HG03575 (cell line): ENCODE data around the gene SLC39A7.

Source experiments
- ATAC-seq: cut with Tn5 transposase; IDR thresholded peaks from one replicate; pipeline ENCODE4 v1.9.1; 2021; ENCODE audit not compliant: unreplicated experiment, insufficient number of reproducible peaks, low FRiP score; ENCODE audit errors: extremely low read depth

The SLC39A7 gene

DNA sequence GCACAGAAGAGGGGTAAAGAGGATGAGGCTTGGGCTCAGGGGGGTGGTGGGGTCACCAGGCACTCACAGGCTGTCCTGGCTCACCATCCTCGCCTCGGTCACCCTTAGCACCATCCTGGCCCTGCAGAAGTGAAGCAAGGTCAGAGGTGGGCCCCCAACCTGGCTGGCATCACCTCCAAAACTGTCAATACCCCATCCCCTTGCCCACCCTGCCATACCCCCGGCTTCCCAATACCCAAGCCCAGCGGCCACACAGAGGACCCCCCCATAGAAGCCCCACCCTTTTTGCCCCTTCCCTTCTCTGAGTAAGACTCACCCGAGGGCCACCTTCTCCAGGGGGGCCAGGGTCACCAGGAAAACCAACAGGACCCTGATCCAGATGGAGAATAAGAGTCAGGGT is 32.0 kb upstream of the SLC39A7 start:
- no peak for ATAC-seq

DNA sequence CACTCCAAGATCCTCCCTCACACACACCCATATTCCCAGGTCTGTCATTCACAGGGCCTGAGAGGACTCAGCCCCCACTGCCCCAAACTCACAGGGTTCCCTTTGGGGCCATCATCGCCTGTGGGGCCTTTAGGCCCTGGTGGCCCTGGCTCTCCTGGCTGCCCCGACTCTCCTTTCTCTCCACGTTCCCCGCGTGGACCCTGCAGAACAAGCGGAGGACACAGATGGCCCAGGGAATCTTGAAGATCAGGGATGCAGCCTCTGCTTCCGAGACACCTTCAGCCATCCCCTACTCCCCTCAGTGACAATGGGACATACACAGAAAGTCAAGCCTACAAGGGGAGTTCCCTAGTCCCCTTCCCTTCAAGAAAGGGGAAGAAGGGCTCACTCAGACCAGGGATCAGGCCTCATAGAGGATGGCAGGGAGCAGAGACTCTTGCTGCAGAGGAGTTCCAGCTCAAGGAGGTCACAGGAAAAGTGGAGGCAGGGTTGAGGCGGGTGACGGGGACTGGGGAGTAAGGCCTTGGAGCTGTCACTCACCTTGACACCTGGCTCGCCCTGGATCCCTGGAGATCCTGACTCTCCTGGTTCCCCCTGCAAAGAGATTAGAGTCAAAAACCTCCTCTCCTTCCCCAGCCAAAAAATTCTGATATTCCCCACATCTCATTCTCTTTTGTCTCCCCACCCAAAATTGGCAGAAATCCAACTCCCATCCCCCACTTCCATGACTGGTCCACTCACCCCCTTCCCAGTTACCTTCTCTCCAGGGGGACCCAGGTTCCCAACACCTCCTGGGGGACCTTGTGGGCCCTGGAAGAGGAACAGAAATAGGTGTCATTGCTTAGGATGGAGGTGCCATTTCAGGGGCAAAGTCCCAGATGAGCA is 31.1 kb upstream of the SLC39A7 start:
- no peak for ATAC-seq

DNA sequence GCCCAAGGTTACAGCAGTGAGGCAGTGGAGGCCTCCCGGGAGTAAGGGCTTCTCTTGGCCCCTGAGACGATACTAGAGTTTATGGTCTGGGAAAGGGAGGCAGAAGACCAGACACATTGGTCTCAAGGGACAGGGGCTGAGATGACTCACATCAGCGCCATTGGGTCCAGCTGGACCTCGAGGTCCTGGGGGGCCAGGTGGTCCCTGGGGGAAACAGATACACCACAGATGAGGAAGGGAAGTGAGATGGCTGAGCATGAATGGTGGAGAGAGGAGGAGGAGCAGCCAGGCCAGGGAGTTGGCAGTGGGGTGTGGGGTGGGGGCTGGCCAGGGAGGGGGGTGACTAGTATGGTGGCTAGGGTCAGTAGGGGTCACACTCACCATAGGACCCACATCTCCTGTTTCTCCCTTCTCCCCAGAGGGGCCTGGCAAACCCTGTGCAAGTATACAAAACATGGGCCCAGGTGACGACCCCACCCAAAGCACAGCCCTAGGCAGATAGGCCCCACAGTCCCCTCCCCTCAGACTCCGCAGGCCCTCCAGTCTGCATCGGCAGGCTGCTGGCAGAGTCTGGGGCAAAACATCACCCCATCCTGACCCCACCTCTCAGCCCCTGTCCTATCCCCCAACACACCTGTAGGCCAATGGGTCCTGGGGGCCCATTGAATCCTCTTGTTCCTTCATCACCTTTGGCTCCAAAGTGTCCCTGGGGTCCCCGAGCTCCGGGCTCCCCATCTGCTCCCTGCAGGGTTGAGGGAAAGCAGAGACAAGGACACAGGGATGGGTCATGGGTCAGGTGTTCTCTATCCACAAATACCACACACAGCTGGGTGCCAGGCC is 30.3 kb upstream of the SLC39A7 start:
- no peak for ATAC-seq

DNA sequence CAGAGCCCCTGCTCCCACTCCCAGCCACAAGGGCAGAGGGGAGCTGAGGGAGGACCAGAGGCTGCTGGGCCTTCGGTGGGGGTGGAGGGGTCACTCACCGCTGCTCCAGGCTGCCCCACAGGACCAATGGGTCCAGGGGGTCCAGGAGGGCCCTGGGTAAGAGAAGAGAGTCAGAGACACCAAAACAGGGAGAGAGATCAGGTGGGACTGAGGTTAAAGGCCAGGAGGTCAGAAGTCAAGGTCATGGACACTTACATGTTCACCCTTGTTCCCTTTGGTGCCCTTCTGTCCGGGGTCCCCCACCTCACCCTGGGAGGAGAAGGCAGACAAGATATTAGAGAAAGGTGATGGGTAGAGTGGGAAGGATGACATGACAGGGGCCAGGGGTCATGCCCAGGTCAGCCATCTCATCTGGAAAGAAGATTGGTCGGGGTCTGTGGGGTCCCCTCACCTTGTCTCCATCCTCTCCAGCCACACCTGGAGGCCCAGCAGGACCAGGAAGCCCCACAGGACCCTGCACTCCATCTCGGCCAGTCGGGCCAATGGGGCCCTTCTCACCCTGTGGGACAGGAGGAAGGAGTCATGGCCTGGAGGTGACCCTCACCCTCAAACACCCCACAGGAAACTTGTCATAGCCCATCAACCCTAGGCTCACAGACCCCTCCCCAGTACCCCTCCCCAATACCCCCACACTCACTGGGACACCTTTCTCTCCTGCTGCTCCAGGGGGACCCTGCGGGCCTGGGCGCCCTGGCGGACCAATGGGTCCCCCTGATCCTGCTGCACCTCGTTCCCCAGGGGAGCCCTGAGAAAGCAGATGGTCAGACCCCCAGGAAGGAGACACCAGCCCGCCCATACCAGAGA is 29.4 kb upstream of the SLC39A7 start:
- ATAC-seq, result no peak

DNA sequence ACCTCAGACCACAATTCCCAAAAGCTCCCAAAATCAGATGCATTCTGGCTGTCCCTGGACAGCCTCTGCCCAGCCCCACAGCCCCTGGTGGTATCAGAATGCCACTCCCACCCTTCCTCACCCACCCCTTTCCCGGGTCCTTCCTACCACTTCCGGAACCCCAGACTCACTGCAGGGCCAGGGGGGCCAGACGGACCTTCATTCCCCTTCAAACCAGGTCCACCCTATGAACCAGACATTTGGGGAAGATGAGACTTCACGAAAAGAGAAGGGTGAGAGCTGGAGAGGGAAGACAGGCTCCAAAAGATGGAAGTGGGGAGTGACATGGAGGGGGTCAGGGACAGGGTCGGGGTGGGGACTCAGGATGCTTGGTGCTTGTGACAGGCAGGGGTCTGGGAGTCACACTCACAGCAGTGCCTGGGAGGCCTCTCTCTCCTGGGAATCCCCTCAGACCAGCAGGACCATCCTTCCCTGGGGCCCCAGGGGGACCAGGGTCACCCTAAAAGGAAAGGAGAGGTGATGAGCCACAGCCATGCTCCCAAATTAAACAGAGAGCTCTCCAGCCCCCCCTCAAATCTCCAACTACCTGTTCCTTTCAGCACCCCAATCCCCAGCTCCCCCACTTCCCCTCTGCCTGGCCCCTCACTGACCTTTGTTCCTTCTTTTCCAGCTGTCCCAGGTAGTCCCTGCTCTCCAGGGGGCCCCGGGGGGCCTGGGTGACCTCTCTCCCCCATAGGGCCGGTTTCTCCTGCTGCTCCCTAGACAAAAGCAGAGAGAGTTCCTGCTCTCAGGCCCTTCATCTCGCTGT is 28.6 kb upstream of the SLC39A7 start:
- no peak for ATAC-seq

DNA sequence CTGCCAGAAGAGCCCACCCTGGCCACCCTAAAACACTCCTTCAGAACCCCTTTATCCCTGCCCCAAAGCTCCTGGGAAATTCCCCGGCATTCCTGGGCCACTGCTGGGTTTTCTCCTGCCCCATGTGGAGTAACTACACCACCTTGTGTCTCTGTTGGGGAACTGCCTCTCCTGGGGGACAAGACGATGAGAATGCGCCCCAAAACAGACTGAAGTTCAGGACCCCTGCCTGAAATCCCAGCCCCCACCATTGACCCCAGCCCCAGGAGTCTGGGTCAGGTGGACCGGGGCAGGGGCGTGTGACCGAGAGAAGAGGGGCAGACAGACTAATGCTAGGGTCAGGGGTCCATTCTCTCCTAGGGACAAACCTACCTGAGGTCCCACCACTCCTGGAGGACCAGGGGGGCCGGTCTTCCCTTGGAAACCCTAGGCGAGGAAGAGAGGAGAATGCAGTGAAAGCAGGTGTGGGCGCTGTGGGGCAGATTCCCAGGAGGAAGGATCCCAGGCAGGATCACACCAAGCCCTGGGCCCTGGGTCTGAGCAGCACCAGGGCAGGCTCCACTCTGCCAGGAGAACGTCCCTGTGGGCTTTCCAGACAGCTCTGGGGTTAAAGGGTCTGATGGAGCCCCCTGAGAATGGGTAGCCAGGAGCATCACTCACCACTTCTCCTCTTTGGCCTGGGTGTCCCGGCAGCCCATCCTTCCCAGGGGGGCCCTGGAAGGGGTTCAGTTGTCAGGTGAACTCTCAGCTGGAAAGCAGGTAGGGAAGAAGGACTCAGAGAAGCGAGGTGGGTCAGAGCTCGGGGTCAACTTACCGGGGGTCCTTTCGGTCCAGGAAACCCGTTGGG is 27.8 kb upstream of the SLC39A7 start:
- ATAC-seq, result no peak

DNA sequence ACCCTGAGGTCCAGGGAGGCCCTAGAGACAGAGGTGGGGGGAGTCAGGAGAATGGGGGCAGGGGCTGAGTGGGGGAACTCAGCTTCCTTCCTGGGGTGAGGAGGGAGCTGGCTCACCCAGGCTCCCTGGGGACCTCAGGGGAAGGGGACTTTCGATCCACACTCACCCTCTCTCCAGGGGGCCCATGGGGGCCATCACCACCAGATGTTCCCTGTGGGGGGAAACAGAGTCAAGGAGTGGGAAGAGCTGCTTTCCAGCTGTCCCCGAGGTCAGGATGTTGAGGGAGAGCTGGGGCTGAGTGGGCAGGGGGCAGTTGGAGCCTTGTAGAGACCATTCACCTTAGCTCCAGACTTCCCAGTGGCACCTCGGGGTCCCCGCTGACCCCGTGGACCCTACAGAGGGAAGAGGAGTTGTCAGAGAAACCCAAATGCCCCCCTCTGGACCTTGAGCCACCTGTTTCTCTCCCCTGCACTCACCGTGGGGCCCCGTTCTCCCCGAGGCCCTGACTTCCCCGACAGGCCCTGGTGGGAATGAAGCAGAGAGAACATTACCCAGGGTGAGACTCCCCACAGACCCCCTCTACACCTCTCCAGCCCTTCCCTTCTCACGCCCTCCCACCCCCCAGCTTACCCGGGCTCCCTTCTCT is 27.0 kb upstream of the SLC39A7 start:
- ATAC-seq, result no peak

DNA sequence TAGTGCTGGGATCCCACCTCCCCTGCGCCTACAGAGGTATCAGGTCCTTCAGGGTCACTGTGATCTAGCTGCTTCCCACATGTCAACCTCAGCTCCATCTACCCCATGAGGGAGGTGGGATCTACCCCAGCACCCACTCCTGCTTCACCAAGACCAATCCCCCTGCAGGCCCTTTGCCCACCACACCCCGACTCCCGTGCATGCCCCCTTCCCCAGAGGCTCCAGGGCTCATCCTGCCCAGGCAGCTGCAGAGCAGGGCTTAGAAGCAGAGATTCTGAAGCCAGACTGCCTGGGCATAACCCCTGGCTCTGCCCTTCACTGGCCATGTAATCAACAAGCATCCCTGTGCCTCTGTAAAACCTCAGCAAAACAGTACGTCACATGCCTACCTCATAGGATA is 25.9 kb upstream of the SLC39A7 start:
- no peak for ATAC-seq

DNA sequence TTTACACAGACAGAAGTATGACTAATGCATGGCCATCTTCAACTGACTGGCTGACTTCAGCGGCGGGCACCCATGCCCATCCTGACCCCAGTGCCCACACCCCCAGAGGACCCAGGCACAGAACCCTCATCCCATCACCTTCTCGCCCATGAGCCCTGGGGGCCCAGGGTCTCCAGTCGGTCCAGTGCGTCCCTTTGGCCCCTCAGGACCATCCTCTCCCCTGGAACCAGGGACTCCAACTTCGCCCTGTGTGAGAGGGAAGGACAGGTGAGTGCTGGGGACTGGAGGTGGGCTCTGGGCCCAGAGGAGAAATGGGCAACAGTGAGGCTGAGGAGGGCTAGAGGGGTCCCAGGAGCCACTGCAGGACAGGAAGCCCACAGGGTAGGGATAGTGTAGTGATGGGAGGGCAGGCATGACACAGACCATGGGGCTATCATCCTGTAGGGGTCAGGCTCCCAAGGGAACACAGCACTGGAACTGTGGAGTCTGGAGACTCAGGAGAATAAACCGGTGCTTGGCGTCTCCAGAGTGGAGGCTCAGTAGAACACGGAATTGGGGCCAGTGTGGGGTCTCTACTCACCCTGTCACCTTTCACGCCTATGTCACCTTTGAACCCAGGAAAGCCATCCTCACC is 25.1 kb upstream of the SLC39A7 start:
- no peak for ATAC-seq

DNA sequence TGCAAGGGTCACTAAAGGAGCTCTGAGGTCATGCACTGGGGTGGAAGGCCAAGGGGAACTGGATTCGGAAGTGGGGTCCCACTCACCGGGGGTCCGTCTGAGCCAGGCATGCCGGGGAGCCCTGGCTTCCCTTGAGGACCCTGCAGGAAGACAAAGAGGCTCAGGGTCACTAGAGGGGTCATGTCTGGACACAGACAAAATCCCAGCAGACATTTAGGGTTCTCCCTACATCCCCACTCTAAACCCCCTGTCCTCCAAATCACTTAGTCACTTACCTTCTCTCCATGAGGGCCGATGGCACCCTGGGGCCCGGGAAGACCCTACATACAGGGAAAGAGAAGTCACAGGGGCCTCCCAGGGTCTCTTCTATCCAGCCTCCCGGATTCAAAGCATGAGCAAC is 23.8 kb upstream of the SLC39A7 start:
- no peak for ATAC-seq

DNA sequence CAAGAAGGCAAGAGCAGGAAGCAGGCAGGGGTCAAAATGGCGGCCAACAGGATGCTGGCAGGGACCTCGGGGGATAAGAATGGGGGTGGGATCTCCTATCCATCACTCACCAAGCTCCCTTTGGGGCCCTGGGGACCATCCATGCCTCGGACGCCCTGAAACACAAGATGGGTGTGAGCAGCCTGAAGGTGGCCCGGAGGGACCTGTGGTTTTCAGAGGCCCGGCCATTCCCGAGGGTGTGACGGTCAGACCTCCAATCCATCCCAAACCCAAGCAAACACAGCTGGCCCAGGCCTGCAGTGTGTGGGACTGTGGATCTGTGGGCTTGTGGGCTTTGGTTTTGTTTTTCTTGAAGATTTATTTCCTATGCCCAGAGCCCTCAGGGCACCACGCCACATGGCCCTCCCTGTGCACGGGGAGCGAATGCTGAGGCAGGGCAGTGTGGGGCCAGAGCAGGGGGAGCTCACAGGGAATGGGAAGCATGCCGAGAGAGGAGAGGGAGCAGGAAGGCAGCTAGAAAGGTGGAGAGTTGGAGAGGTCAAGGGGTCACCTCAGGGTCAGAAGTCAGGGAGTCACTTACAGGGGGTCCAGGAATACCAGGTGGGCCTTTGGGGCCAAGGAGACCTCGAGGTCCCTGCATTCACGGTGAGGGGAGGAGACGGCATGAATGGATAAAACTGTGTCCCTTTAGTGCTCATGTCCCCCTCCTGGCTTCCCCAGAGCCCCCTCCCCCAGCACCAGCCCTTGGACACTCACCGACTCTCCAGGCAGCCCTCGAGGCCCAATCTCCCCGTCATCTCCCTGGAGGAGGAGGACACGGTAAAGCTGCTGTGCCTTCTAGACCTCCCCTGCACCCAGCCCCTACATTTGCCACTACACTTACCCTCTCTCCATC is 22.9 kb upstream of the SLC39A7 start:
- no peak for ATAC-seq

DNA sequence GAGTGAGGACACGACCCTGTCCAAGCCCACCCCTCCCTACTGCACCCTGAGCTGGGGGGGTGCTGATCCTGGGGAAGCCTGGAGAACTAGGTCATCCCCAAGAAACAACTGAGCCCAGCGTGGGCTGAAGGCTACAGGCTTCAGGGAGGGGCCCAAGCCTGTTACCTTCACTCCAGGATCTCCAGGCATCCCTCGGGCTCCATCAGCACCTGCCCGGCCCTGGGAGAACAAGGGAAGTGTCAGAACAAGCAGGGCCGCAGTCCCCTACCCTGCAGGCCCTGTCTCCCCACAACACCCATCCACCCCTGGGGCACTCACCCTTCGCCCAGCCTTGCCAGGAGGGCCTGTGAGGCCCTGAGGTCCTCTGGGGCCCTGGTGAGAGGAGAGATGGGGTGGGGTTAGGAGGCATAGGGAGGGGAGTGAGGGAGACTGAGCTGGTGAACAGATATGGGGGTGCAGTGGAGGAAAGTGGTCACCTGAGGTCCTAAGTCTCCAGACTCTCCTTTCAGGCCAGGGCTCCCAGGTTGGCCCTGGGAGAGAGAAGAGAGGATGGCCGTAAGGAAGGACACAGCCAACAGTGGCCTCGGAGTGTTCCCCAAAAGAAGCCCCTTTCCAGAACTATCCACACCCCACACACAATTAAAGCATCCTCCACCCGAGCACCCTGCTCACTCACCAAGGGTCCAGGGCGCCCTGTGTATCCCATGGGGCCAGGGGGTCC is 21.8 kb upstream of the SLC39A7 start:
- ATAC-seq, result no peak

DNA sequence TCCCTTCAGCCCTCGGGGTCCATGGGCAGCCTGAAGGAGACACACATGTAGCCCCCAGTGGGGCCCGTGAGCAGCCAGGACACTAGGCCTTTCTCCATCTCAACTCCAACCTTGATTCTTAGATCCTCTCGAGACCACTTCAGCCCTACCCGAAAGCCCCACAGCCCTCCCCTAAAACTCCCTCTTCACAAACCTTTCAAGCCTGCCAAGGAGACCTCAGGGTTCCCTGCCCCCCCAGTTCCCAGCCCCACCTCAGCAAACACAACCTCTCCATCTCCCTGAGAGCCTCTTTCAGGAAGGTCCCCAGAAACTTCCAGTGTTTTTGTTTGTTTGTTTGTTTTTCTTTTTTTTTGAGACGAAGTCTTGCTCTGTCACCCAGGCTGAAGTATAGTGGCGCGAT is 19.5 kb upstream of the SLC39A7 start:
- no peak for ATAC-seq

DNA sequence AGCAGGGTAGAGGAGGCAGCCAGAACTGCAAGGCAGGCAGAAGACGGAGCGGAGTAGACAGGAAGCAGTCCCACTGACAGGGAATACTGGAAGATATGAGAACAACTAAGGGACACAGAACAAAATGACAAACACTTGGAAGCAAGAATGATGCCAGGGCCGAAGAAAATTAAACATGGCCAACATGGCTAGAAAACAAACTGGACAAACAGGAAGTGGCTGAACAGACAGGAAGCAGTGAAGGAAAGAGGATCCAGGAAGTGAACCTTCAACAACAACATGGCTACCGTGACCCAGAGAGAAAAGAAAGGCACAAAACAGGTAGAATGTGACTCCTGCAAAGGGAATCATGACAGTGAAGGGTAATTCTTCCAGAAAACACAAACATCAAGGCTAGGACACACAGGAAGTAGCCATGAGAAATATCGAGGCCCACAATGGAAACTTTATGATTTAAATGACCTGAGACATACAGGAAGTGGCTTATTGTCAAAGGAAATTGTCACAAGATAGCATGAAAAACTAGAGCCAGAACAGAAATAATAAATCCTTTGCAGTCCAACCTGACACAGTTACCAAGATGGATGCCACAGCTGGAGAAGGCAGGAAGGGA is 17.5 kb upstream of the SLC39A7 start:
- no peak for ATAC-seq

DNA sequence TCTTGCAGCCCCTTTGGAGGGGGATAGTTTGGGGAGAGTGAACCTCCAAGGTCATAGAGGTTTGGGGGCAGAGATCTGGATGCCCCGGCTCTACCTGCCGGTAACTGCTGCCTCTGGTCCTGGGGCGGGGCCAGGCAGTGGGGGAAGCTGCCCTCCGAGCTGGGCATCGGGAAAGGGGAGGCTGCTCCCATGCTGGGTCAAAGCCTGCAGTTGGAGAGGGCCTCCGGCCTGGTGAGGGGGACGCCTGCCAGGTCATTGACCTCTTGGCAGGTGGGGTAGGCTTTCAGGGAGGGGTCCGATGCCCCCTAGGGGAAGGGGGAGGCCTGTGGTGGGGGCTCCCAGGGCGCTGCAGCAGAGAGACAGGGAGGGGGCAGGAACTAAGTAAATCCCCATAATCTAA is 15.5 kb upstream of the SLC39A7 start:
- no peak for ATAC-seq
